Endothelial cell (in vitro differentiated cells): ENCODE measurements around the gene MAP3K5. TPM values are rescaled to one million over a fixed set of nuclear protein-coding genes. Genes with fewer than 3 reads are reported as not detected.

Experiments used
- DNase-seq: peaks from one replicate; pipeline ENCODE4 v3.0.0; 2021; ENCODE audit warnings: low spot score
- H3K27ac Mint-ChIP-seq: one replicate; pipeline ENCODE4 v1.8.0; 2021; ENCODE audit warnings: mixed read lengths, inconsistent platforms; ENCODE audit not compliant: unreplicated experiment
- H3K27me3 Mint-ChIP-seq: one replicate; pipeline ENCODE4 v1.8.0; 2021; ENCODE audit warnings: mild to moderate bottlenecking, moderate library complexity, mixed read lengths, inconsistent platforms; ENCODE audit not compliant: unreplicated experiment
- H3K36me3 Mint-ChIP-seq: one replicate; pipeline ENCODE4 v1.8.0; 2021; ENCODE audit warnings: mild to moderate bottlenecking, low read depth, mixed read lengths, inconsistent platforms; ENCODE audit not compliant: unreplicated experiment
- H3K4me1 Mint-ChIP-seq: one replicate; pipeline ENCODE4 v1.8.0; 2021; ENCODE audit warnings: mild to moderate bottlenecking, mixed read lengths, inconsistent platforms; ENCODE audit not compliant: unreplicated experiment
- H3K4me3 Mint-ChIP-seq: one replicate; pipeline ENCODE4 v1.8.0; 2021; ENCODE audit warnings: mild to moderate bottlenecking, mixed read lengths, inconsistent platforms; ENCODE audit not compliant: unreplicated experiment
- H3K9me3 Mint-ChIP-seq: one replicate; pipeline ENCODE4 v1.8.0; 2021; ENCODE audit warnings: mixed read lengths, inconsistent platforms; ENCODE audit not compliant: unreplicated experiment
- CTCF ChIP-seq: fragments of 200-600 bp; sonication (generic); IDR thresholded peaks from one replicate; pipeline ENCODE4 v1.5.0; 2021; ENCODE audit warnings: antibody characterized with exemption; ENCODE audit not compliant: unreplicated experiment
- total RNA-seq: library from RNA; stranded (reverse); fragmentation: NEBNext Ultra II Directional; extraction: Animal tissue kit (Norgen Biotek cat#: 25700); gene quantifications from one replicate; pipeline ENCODE4 v1.2.1, GENCODE V29; 2021; ENCODE audit not compliant: unreplicated experiment

MAP3K5 gene
- total RNA-seq, 1 donor from 2014 or later: 0.33 TPM

- Mint-ChIP-seq H3K36me3 (no peaks in the 10 kb centered on the region), H3K27ac (no peak overlapping the region)
- no peak for DNase-seq
These were observed 10.1 kb downstream of the MAP3K5 start for GRCh38 chr6:136782021-136782770.

DNA sequence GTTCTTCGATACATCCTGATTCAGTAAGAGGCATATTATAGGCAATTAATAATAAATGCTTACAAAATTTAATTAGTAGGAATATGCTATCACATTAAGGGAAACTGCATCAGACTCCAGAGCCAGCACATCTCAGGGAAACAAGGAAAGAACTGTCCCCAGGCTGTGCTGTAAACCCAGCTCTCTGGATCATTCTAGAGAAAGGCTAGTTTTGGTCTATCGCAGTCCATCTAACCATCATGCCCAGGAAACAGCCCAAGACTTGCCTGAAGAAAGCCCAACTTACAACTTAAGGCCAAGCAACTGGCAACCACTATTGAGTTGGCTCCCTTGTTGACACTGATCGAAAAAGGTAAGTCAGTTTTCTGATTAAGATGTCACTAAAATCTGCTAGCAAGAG is 11.3 kb downstream of the MAP3K5 start:
- no peaks in the 10 kb centered on the region for H3K27me3 Mint-ChIP-seq
- H3K36me3 Mint-ChIP-seq: no peaks in the 10 kb centered on the region
- H3K27ac Mint-ChIP-seq: no peak overlapping the region
- no peak for DNase-seq
- no peak overlapping the region for H3K4me3 Mint-ChIP-seq
- H3K9me3 Mint-ChIP-seq: no peaks in the 10 kb centered on the region
- no peak for TF ChIP-seq CTCF
- peaks cover 17% of the 10 kb centered on the region for H3K4me1 Mint-ChIP-seq

More at GRCh38 chr6:136782021-136782770, 10.1 kb downstream of the MAP3K5 start:
- H3K27me3 Mint-ChIP-seq: no peaks in the 10 kb centered on the region
- no peak overlapping the region for H3K4me3 Mint-ChIP-seq
- H3K9me3 Mint-ChIP-seq: no peaks in the 10 kb centered on the region
- H3K4me1 Mint-ChIP-seq: peaks cover 17% of the 10 kb centered on the region
- TF ChIP-seq CTCF: no peak

DNA sequence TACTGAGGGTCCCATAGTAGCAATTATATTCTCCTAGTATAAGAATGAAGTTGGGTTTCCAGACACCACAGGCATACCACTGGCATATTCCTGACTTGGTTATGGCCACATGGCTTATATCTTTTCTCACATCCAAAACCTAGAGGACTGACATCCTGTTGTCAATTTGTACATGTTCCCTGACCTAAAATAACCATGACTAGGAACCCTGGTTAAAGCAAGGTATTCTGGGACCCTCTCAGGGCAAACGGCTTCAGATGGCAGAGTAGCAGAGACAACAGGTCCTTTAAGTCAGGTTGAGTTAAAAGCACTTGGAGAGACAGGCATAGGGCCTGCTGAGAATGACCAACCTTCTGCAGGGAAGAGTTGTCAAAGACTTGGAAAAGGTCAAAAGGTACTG is 12.6 kb downstream of the MAP3K5 start:
- peaks cover 8% of the 10 kb centered on the region for H3K4me1 Mint-ChIP-seq
- H3K36me3 Mint-ChIP-seq: no peaks in the 10 kb centered on the region
- no peak overlapping the region for H3K4me3 Mint-ChIP-seq
- H3K27me3 Mint-ChIP-seq: no peaks in the 10 kb centered on the region
- no peak for DNase-seq
- no peaks in the 10 kb centered on the region for H3K9me3 Mint-ChIP-seq
- no peak overlapping the region for H3K27ac Mint-ChIP-seq
- TF ChIP-seq CTCF: no peak

- H3K4me1 Mint-ChIP-seq: no peaks in the 10 kb centered on the region
- TF ChIP-seq CTCF: no peak
These were observed 14.6 kb downstream of the MAP3K5 start for GRCh38 chr6:136777651-136778050.

GRCh38 chr6:136775548-136775947 is 16.7 kb downstream of the MAP3K5 start:
- no peak overlapping the region for H3K4me3 Mint-ChIP-seq
- no peak for TF ChIP-seq CTCF
- H3K4me1 Mint-ChIP-seq: no peaks in the 10 kb centered on the region
- H3K36me3 Mint-ChIP-seq: no peaks in the 10 kb centered on the region
- no peak overlapping the region for H3K27ac Mint-ChIP-seq
- no peaks in the 10 kb centered on the region for H3K9me3 Mint-ChIP-seq
- DNase-seq: no peak
- H3K27me3 Mint-ChIP-seq: no peaks in the 10 kb centered on the region

More at GRCh38 chr6:136777651-136778050, 14.6 kb downstream of the MAP3K5 start:
- DNase-seq: no peak
- no peaks in the 10 kb centered on the region for H3K9me3 Mint-ChIP-seq
- no peaks in the 10 kb centered on the region for H3K27me3 Mint-ChIP-seq
- H3K4me3 Mint-ChIP-seq: no peak overlapping the region
- no peak overlapping the region for H3K27ac Mint-ChIP-seq
- no peaks in the 10 kb centered on the region for H3K36me3 Mint-ChIP-seq
